Esophagus mucosa (tissue), 1 donor: ENCODE results near the gene SLC34A1. TPM values are rescaled to one million over a fixed set of nuclear protein-coding genes. Genes with fewer than 3 reads are reported as not detected.
"Not testable (repeated sequence)": the region's sequence is repeated elsewhere in the genome, so short reads cannot be mapped to it uniquely, and the experiment has no call there.

Experiments used
- ATAC-seq: fragments of 200-7000 bp; cut with Tn5 transposase; one replicate; pipeline ENCODE4 v1.9.1; 2020
- total RNA-seq: library from RNA; stranded (reverse); gene quantifications from one replicate; pipeline ENCODE4 v1.2.4, GENCODE V29; 2023
- donor health status: DM: yes; HTN: yes; CAD: no.

The SLC34A1 gene
- total RNA-seq, 1 donor from 2014 or later, result 0.60 TPM

GRCh38 chr5:177410575-177410974 lies 26.3 kb downstream of the SLC34A1 start:
- ATAC-seq, result no peak

- no peak for ATAC-seq
Observed at GRCh38 chr5:177412603-177413233, 28.5 kb downstream of the SLC34A1 start.

GRCh38 chr5:177414481-177414880 lies 30.2 kb downstream of the SLC34A1 start:
- ATAC-seq, result no peak

- not testable (repeated sequence) for ATAC-seq
Observed at GRCh38 chr5:177417081-177417480, 32.8 kb downstream of the SLC34A1 start.

- no peak for ATAC-seq
Observed at GRCh38 chr5:177419046-177419445, 34.8 kb downstream of the SLC34A1 start.

- ATAC-seq, result not testable (repeated sequence)
Observed at GRCh38 chr5:177420472-177420871, 36.2 kb downstream of the SLC34A1 start.

GRCh38 chr5:177421062-177421798 lies 37.0 kb downstream of the SLC34A1 start:
- no peak for ATAC-seq

- no peak for ATAC-seq
Observed at GRCh38 chr5:177423671-177424070, 39.4 kb downstream of the SLC34A1 start.

GRCh38 chr5:177425196-177425800 lies 41.1 kb downstream of the SLC34A1 start:
- ATAC-seq, result no peak

- ATAC-seq, result peak; percentile 93
Observed at GRCh38 chr5:177425801-177426565, 41.7 kb downstream of the SLC34A1 start.

GRCh38 chr5:177426566-177427210 lies 42.5 kb downstream of the SLC34A1 start, which contains the start of gene GRK6:
Gene GRK6 (plus strand): TSS chr5:177426676. CDS start chr5:177426846, 170 bp downstream.
- peak; percentile 2 for ATAC-seq

GRCh38 chr5:177427211-177427822 lies 43.1 kb downstream of the SLC34A1 start:
- ATAC-seq, result no peak

- no peak for ATAC-seq
Observed at GRCh38 chr5:177427919-177428573, 43.8 kb downstream of the SLC34A1 start.

GRCh38 chr5:177428574-177429217 lies 44.5 kb downstream of the SLC34A1 start:
- ATAC-seq, result no peak

GRCh38 chr5:177429248-177430040 lies 45.2 kb downstream of the SLC34A1 start:
- ATAC-seq, result no peak

GRCh38 chr5:177430140-177430951 lies 46.1 kb downstream of the SLC34A1 start:
- ATAC-seq, result peak; percentile 6

- no peak for ATAC-seq
Observed at GRCh38 chr5:177430972-177431316, 46.7 kb downstream of the SLC34A1 start.

GRCh38 chr5:177431317-177432142 lies 47.3 kb downstream of the SLC34A1 start:
- ATAC-seq, result peak; percentile 64
